ENCODE results near the gene CDC14A.

The CDC14A gene

GRCh38 chr1:100543640-100544039, 191.3 kb downstream of the CDC14A start:
- DNase-seq, result peak; percentile 75

GRCh38 chr1:100544791-100545190, 192.5 kb downstream of the CDC14A start:
- no peak for DNase-seq

GRCh38 chr1:100545855-100546254, 193.5 kb downstream of the CDC14A start:
- DNase-seq, result no peak

GRCh38 chr1:100552031-100552430, 199.7 kb downstream of the CDC14A start:
- no peak for DNase-seq

- no peak for DNase-seq
These were observed 200.6 kb downstream of the CDC14A start for GRCh38 chr1:100552922-100553321.

GRCh38 chr1:100556181-100556580, 203.9 kb downstream of the CDC14A start:
- no peak for DNase-seq

- DNase-seq, result no peak
These were observed 204.8 kb downstream of the CDC14A start for GRCh38 chr1:100556925-100557605.

- DNase-seq, result no peak
These were observed 205.3 kb downstream of the CDC14A start for GRCh38 chr1:100557606-100557953.

- no peak for DNase-seq
These were observed 213.2 kb downstream of the CDC14A start for GRCh38 chr1:100565533-100565932.

GRCh38 chr1:100565937-100566699, 213.8 kb downstream of the CDC14A start:
- DNase-seq, result no peak

- DNase-seq, result no peak
These were observed 214.8 kb downstream of the CDC14A start for GRCh38 chr1:100567062-100567461.

All from hematopoietic multipotent progenitor cell treated with erythropoietin and hydrocortisone succinate and interleukin-3 and kit ligand, for 6 days (in vitro differentiated cells).